Hepatocyte (in vitro differentiated cells): ENCODE data around the gene FES.

Experiments used
- EZH2phosphoT487 ChIP-seq: fragments of 200-600 bp; sonication (generic); IDR thresholded peaks from one replicate; pipeline ENCODE4 v1.6.1; 2018; ENCODE audit warnings: antibody characterized with exemption, mild to moderate bottlenecking, low read depth, moderate library complexity; ENCODE audit not compliant: unreplicated experiment, severe bottlenecking
- TF ChIP-seq, protein P1 (sequence below): fragments of 200-600 bp; sonication (generic); IDR thresholded peaks from 2 replicates; pipeline ENCODE4 v1.5.1; 2016; ENCODE audit warnings: antibody characterized with exemption, mild to moderate bottlenecking; ENCODE audit not compliant: poor library complexity

- TF ChIP-seq, protein P1, sequence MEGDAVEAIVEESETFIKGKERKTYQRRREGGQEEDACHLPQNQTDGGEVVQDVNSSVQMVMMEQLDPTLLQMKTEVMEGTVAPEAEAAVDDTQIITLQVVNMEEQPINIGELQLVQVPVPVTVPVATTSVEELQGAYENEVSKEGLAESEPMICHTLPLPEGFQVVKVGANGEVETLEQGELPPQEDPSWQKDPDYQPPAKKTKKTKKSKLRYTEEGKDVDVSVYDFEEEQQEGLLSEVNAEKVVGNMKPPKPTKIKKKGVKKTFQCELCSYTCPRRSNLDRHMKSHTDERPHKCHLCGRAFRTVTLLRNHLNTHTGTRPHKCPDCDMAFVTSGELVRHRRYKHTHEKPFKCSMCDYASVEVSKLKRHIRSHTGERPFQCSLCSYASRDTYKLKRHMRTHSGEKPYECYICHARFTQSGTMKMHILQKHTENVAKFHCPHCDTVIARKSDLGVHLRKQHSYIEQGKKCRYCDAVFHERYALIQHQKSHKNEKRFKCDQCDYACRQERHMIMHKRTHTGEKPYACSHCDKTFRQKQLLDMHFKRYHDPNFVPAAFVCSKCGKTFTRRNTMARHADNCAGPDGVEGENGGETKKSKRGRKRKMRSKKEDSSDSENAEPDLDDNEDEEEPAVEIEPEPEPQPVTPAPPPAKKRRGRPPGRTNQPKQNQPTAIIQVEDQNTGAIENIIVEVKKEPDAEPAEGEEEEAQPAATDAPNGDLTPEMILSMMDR, result no peak
- TF ChIP-seq EZH2phosphoT487, result no peak
Measured at GRCh38 chr15:90865702-90866101, 18.6 kb upstream of the FES start.
